LHCN-M2 (cell line): ENCODE measurements around the gene ESCO1. TPM values are rescaled to one million over a fixed set of nuclear protein-coding genes. Genes with fewer than 3 reads are reported as not detected.

ENCODE experiments used
- DNase-seq: peaks from one replicate; pipeline ENCODE4 v3.0.0-alpha.2; 2012; ENCODE audit warnings: low read depth
- total RNA-seq: library from RNA; depleted of rRNA; stranded (reverse); fragments of >200 nt; gene quantifications from 2 replicates; pipeline ENCODE4 v1.2.3, GENCODE V29; 2014

The ESCO1 gene
- total RNA-seq, 1 experiment from 2014 or later, result 14.4 TPM

- DNase-seq, result no peak
Observed at GRCh38 chr18:21584391-21584790, 16.1 kb downstream of the ESCO1 start.

GRCh38 chr18:21575656-21576055, 24.8 kb downstream of the ESCO1 start:
- DNase-seq, result no peak

- DNase-seq, result peak; percentile 3
Observed at GRCh38 chr18:21571772-21572171, 28.7 kb downstream of the ESCO1 start.

GRCh38 chr18:21559195-21559594, 41.3 kb downstream of the ESCO1 start:
- no peak for DNase-seq

- no peak for DNase-seq
Observed at GRCh38 chr18:21557607-21558253, 42.8 kb downstream of the ESCO1 start.

- no peak for DNase-seq
Observed at GRCh38 chr18:21550510-21550970, 50.0 kb downstream of the ESCO1 start.

GRCh38 chr18:21548647-21549046, 51.9 kb downstream of the ESCO1 start:
- no peak for DNase-seq

GRCh38 chr18:21546423-21546822, 54.1 kb downstream of the ESCO1 start:
- no peak for DNase-seq

GRCh38 chr18:21538230-21538629, 62.3 kb downstream of the ESCO1 start:
- no peak for DNase-seq

GRCh38 chr18:21534327-21534726, 66.2 kb downstream of the ESCO1 start:
- no peak for DNase-seq

- DNase-seq, result no peak
Observed at GRCh38 chr18:21526463-21526862, 74.0 kb downstream of the ESCO1 start.

GRCh38 chr18:21525916-21526315, 74.6 kb downstream of the ESCO1 start:
- no peak for DNase-seq

GRCh38 chr18:21522530-21522929, 78.0 kb downstream of the ESCO1 start:
- DNase-seq, result no peak

- DNase-seq, result no peak
Observed at GRCh38 chr18:21513741-21514140, 86.8 kb downstream of the ESCO1 start.

- DNase-seq, result no peak
Observed at GRCh38 chr18:21513292-21513691, 87.2 kb downstream of the ESCO1 start.

GRCh38 chr18:21509062-21509461, 91.4 kb downstream of the ESCO1 start:
- DNase-seq, result no peak

GRCh38 chr18:21507913-21508701, 92.4 kb downstream of the ESCO1 start:
- no peak for DNase-seq

GRCh38 chr18:21502661-21503060, 97.8 kb downstream of the ESCO1 start:
- no peak for DNase-seq

- no peak for DNase-seq
Observed at GRCh38 chr18:21499997-21500396, 100.5 kb downstream of the ESCO1 start.

GRCh38 chr18:21496277-21496835, 104.1 kb downstream of the ESCO1 start:
- DNase-seq, result no peak

- DNase-seq, result no peak
Observed at GRCh38 chr18:21490748-21491147, 109.8 kb downstream of the ESCO1 start.

GRCh38 chr18:21489919-21490495, 110.5 kb downstream of the ESCO1 start:
- no peak for DNase-seq
